ENCODE data around the gene RALGPS1. TPM values are rescaled to one million over a fixed set of nuclear protein-coding genes. Genes with fewer than 3 reads are reported as not detected.

The RALGPS1 gene
- total RNA-seq, 1 donor, result 2.9 TPM

- DNase-seq (ENCODE audit: low read depth), result no peak
- TF ChIP-seq CTCF (IDR thresholded peaks at IDR 0.05; ENCODE audit: insufficient read depth, low read length), result no peak
- no peak overlapping the region for H3K4me3 ChIP-seq (ENCODE audit: low read depth, low read length)
Measured at GRCh38 chr9:126904586-126904985, 10.0 kb upstream of the RALGPS1 start.

- H3K4me3 ChIP-seq (ENCODE audit: low read depth, low read length), result no peak overlapping the region
- TF ChIP-seq CTCF (IDR thresholded peaks at IDR 0.05; ENCODE audit: insufficient read depth, low read length), result no peak
- DNase-seq (ENCODE audit: low read depth), result no peak
Measured at GRCh38 chr9:126906091-126906490, 8.5 kb upstream of the RALGPS1 start.

- H3K4me3 ChIP-seq (ENCODE audit: low read depth, low read length), result no peak overlapping the region
- no peak for DNase-seq (ENCODE audit: low read depth)
- no peak for TF ChIP-seq CTCF (IDR thresholded peaks at IDR 0.05; ENCODE audit: insufficient read depth, low read length)
Measured at GRCh38 chr9:126907058-126907457, 7.5 kb upstream of the RALGPS1 start.

GRCh38 chr9:126915281-126915816 is 767 bp downstream of the RALGPS1 start:
- peak overlapping the region; percentile 13 for H3K4me3 ChIP-seq (ENCODE audit: low read depth, low read length)
- no peak for DNase-seq (ENCODE audit: low read depth)
- no peak for TF ChIP-seq CTCF (IDR thresholded peaks at IDR 0.05; ENCODE audit: insufficient read depth, low read length)

- DNase-seq (ENCODE audit: low read depth), result no peak
- no peak overlapping the region for H3K4me3 ChIP-seq (ENCODE audit: low read depth, low read length)
- no peak for TF ChIP-seq CTCF (IDR thresholded peaks at IDR 0.05; ENCODE audit: insufficient read depth, low read length)
Measured at GRCh38 chr9:126915846-126916543, 1.4 kb downstream of the RALGPS1 start.

- no peak for DNase-seq (ENCODE audit: low read depth)
- peak; percentile 15 for TF ChIP-seq CTCF (IDR thresholded peaks at IDR 0.05; ENCODE audit: insufficient read depth, low read length)
- no peak overlapping the region for H3K4me3 ChIP-seq (ENCODE audit: low read depth, low read length)
Measured at GRCh38 chr9:126916909-126917308, 2.3 kb downstream of the RALGPS1 start.

All from fibroblast of the aortic adventitia (primary cell).